Pancreas (tissue), 10 donors: Measurements from ENCODE around the gene ZEB2. TPM values are rescaled to one million over a fixed set of nuclear protein-coding genes. Genes with fewer than 3 reads are reported as not detected.
A peak's percentile ranks its signal among the peaks of the same experiment; 100 is the strongest.

Experiments
- ATAC-seq, 4 donors: fragments of 200-7000 bp; cut with Tn5 transposase; one replicate each; pipeline versions ENCODE4 v1.8.0 to v1.9.1; 2020; ENCODE audit warnings: mild to moderate bottlenecking in 4 of 4, moderate library complexity in 4 of 4
- DNase-seq, 6 donors: peaks; one replicate each; pipeline ENCODE4 v3.0.0-alpha.2; 2020
- FAIRE-seq: peaks from 2 replicates; lab custom pipeline; 2012; peaks lifted over from hg19 to GRCh38; lab: Jason Lieb, UNC
- H3K27ac ChIP-seq, 4 donors: fragments of 200-600 bp; sonication (generic); 1 replicate in 3 of 4; 2 replicates in 1 of 4; pipeline versions ENCODE4 v1.5.0 to v1.8.0; 2020
- H3K27me3 ChIP-seq, 4 donors: fragments of 200-600 bp; one replicate each; pipeline ENCODE4 v1.8.0; 2021
- H3K36me3 ChIP-seq, 3 donors: fragments of 200-600 bp; sonication (generic) in 1 of 3; one replicate each; pipeline versions ENCODE4 v1.5.0 to v1.8.0; 2020 to 2021
- H3K4me1 ChIP-seq, 3 donors: fragments of 200-600 bp; one replicate each; pipeline ENCODE4 v1.8.0; 2021
- H3K4me3 ChIP-seq, 4 donors: fragments of 200-600 bp; sonication (generic) in 2 of 4; one replicate each; pipeline versions ENCODE4 v1.5.0 to v1.8.0; 2020 to 2021
- H3K9me3 ChIP-seq, 4 donors: fragments of 200-600 bp; one replicate each; pipeline ENCODE4 v1.8.0; 2021
- CTCF ChIP-seq, 4 donors: fragments of 200-600 bp; sonication (generic) in 3 of 4; IDR thresholded peaks; one replicate each; pipeline versions ENCODE4 v1.5.0 to v1.8.0; 2021; ENCODE audit warnings: antibody characterized with exemption in 4 of 4
- WGBS, 2 donors: extraction: QIAGEN DNeasy Blood & Tissue Kit; methylation state at CpG; one replicate each; pipeline ENCODE4 v1.1.7; 2013; 5-methylcytosine and 5-hydroxymethylcytosine counted together
- intact Hi-C, 3 donors: fragments of 100-400 bp; cut with DNase I; formaldehyde crosslinking; loops; one replicate each; pipeline versions ENCODE4 v1.11.1 to v1.14.2; 2022
- polyA plus RNA-seq, 2 donors: library from polyadenylated mRNA; stranded (reverse); fragments of 200-250 nt; gene quantifications; one replicate each; pipeline ENCODE4 v1.2.3, GENCODE V29; 2013
- total RNA-seq, 6 donors: library from RNA; stranded (reverse); fragmentation: NEBNext Ultra II Directional in 4 of 6; extraction: Animal tissue kit (Norgen Biotek cat#: 25700) in 4 of 6; gene quantifications; one replicate each; pipeline versions ENCODE4 v1.2.1 to v1.2.4, GENCODE V29; 2021 to 2023
- donor health status: healthy with polysubstance abuse.
- donor health status: DM: no; HTN: no; CAD: no; lungs with moderate emphysema.
- donor health status: DM: no; HTN: no; CAD: no.
- donor health status: control.
- donor health status: control.
- donor health status: Bipolar disorder and iron deficiency.
- donor health status: DM: yes; HTN: yes; CAD: no.
- donor health status: DM: no; HTN: no; CAD: no.
- donor health status: DM: no; HTN: no; CAD: no.
- donor health status: DM: yes; HTN: yes; CAD: no.

ZEB2 gene
- total and polyA plus RNA-seq, 8 donors: 3.8 to 38.6 (median 5.7) TPM

- Histone ChIP-seq H3K27ac (no peak overlapping the region), H3K4me3 (no peak overlapping the region), H3K9me3 (no peaks in the 10 kb centered on the region), H3K27me3 (no peaks in the 10 kb centered on the region), H3K36me3 (no peaks in the 10 kb centered on the region), H3K4me1 (no peaks in the 10 kb centered on the region)
- intact Hi-C loops: no loop called here
- no peak for DNase-seq
- no peak for ATAC-seq
- WGBS, 2 donors: 93 to 94% methylated on average over 1 of the region's 1 CpG
- no peak for TF ChIP-seq CTCF (IDR thresholded peaks at IDR 0.05)
- FAIRE-seq: no peak
Observed at GRCh38 chr2:144359684-144360083, 160.2 kb downstream of the ZEB2 start.

- WGBS, 2 donors: 72 to 86% methylated on average over 4 of the region's 4 CpGs
- Histone ChIP-seq H3K27me3 (no peaks in the 10 kb centered on the region), H3K27ac (no peak overlapping the region), H3K36me3 (no peaks in the 10 kb centered on the region), H3K4me3 (no peak overlapping the region), H3K9me3 (no peaks in the 10 kb centered on the region), H3K4me1 (no peaks in the 10 kb centered on the region)
- FAIRE-seq: no peak
- intact Hi-C loops: no loop called here
- no peak for DNase-seq
- no peak for TF ChIP-seq CTCF (IDR thresholded peaks at IDR 0.05)
- ATAC-seq: no peak
Observed at GRCh38 chr2:144358979-144359541, 160.9 kb downstream of the ZEB2 start.

GRCh38 chr2:144358374-144358964, 161.4 kb downstream of the ZEB2 start:
- intact Hi-C loops: no loop called here
- H3K4me1 ChIP-seq: no peaks in the 10 kb centered on the region
- H3K9me3 ChIP-seq: no peaks in the 10 kb centered on the region
- TF ChIP-seq CTCF (IDR thresholded peaks at IDR 0.05): no peak
- whole genome bisulfite sequencing, 2 donors: 84 to 88% methylated on average over 3 of the region's 3 CpGs
- FAIRE-seq (no peak), DNase-seq (no peak), ATAC-seq (no peak)
- H3K27ac ChIP-seq: no peak overlapping the region
- no peaks in the 10 kb centered on the region for H3K27me3 ChIP-seq
- H3K36me3 ChIP-seq: no peaks in the 10 kb centered on the region
- H3K4me3 ChIP-seq: no peak overlapping the region

- DNase-seq (no peak), ATAC-seq (peak in 3 of 4 donors; percentile 44 to 78 (median 77)), FAIRE-seq (no peak)
- TF ChIP-seq CTCF (IDR thresholded peaks at IDR 0.05): no peak
- no peaks in the 10 kb centered on the region for H3K9me3 ChIP-seq
- no peak overlapping the region for H3K4me3 ChIP-seq
- no peak overlapping the region for H3K27ac ChIP-seq
- H3K27me3 ChIP-seq: no peaks in the 10 kb centered on the region
- H3K36me3 ChIP-seq: no peaks in the 10 kb centered on the region
- 72 to 83% methylated on average over 4 of the region's 4 CpGs for WGBS, 2 donors
- H3K4me1 ChIP-seq: no peaks in the 10 kb centered on the region
- intact Hi-C loops: no loop called here
Observed at GRCh38 chr2:144357623-144358373, 162.1 kb downstream of the ZEB2 start.

- no peak for DNase-seq
- ATAC-seq: peak in 3 of 4 donors; percentile 8 to 74 (median 44)
- no peak for TF ChIP-seq CTCF (IDR thresholded peaks at IDR 0.05)
- no peaks in the 10 kb centered on the region for H3K9me3 ChIP-seq
- FAIRE-seq: no peak
- no peaks in the 10 kb centered on the region for H3K27me3 ChIP-seq
- H3K36me3 ChIP-seq: no peaks in the 10 kb centered on the region
- H3K27ac ChIP-seq: no peak overlapping the region
- H3K4me3 ChIP-seq: no peak overlapping the region
- intact Hi-C loops: no loop called here
- H3K4me1 ChIP-seq: no peaks in the 10 kb centered on the region
- WGBS, 2 donors: 64 to 78% methylated on average over 3 of the region's 3 CpGs
Observed at GRCh38 chr2:144356402-144356801, 163.5 kb downstream of the ZEB2 start.
